Thyroid gland (tissue), 4 donors: ENCODE results near the gene LRMDA. TPM values are rescaled to one million over a fixed set of nuclear protein-coding genes. Genes with fewer than 3 reads are reported as not detected.

Source experiments
- DNase-seq, 2 donors: peaks; one replicate each; pipeline ENCODE4 v3.0.0-alpha.2; 2019
- H3K27ac ChIP-seq, 3 donors: fragments of 200-600 bp; sonication (generic); 1 replicate in 2 of 3; 2 replicates in 1 of 3; pipeline ENCODE4 v1.5.1; 2016 to 2019; ENCODE audit warnings: mild to moderate bottlenecking in 1 of 3, moderate library complexity in 1 of 3
- H3K27me3 ChIP-seq: fragments of 200-600 bp; sonication (generic); one replicate; pipeline ENCODE4 v1.5.1; 2019
- H3K36me3 ChIP-seq, 2 donors: fragments of 200-600 bp; sonication (generic); one replicate each; pipeline ENCODE4 v1.5.1; 2016 to 2019
- H3K4me1 ChIP-seq, 2 donors: fragments of 200-600 bp; sonication (generic); one replicate each; pipeline ENCODE4 v1.5.1; 2017 to 2019
- H3K4me3 ChIP-seq, 3 donors: fragments of 200-600 bp; sonication (generic); replicated peaks in 1 of 3; 1 replicate in 2 of 3; 2 replicates in 1 of 3; pipeline ENCODE4 v1.5.1; 2016; ENCODE audit warnings: mild to moderate bottlenecking in 1 of 3
- H3K9me3 ChIP-seq: fragments of 200-600 bp; sonication (generic); one replicate; pipeline ENCODE4 v1.5.1; 2017
- POLR2A ChIP-seq, 2 donors: fragments of 450-650 bp; IDR thresholded peaks; one replicate each; pipeline ENCODE4 v1.6.1; 2017; ENCODE audit warnings: antibody characterized with exemption in 2 of 2, mild to moderate bottlenecking in 2 of 2, moderate library complexity in 1 of 2
- WGBS, 2 donors: methylation state at CpG; one replicate each; pipeline ENCODE4 v1.1.5; 2017; 5-methylcytosine and 5-hydroxymethylcytosine counted together
- intact Hi-C: fragments of 100-400 bp; cut with DNase I; formaldehyde crosslinking; loops from one replicate; pipeline ENCODE4 v1.15.1; 2023
- total RNA-seq, 4 donors: library from RNA; depleted of rRNA; stranded (reverse); fragments of >200 nt; gene quantifications; one replicate each; pipeline ENCODE4 v1.2.3, GENCODE V29; 2016
- TF ChIP-seq, protein P1 (sequence below), 6 experiments: fragments of 200-600 bp in 3 of 6; fragments of 450-650 bp in 3 of 6; sonication (generic) in 3 of 6; IDR thresholded peaks; one replicate each; pipeline ENCODE4 v1.5.1; 2016 to 2019; ENCODE audit warnings: antibody characterized with exemption in 6 of 6, mild to moderate bottlenecking in 2 of 6, inconsistent platforms in 1 of 6, moderate library complexity in 1 of 6

The LRMDA gene
- total RNA-seq, 4 donors from 2014 or later: 16.5 to 31.7 (median 23.2) TPM

DNA sequence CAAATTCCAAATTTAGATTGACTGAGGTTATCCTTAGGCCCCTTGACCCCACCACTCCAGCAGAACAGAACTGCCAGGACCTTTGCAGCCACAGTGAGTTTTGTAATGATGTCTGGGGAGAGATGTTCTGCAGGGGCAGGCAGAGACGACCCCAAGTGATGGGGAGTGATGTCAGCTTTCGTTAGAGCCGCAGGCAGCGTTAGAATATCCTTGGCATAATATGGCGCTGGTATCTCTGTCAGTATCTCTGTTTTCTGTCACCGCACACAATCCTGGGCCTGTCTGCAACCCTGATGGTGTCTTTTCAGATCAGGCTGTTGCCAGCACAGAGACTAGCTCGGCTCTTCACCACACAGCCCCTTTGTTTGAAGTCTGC, 1122.6 kb downstream of the LRMDA start:
- WGBS, 2 donors: 89 to 91% methylated on average over 7 of the region's 7 CpGs
- H3K4me3 ChIP-seq: no peak overlapping the region
- intact Hi-C loops: no loop called here
- no peak overlapping the region for H3K27ac ChIP-seq
- H3K27me3 ChIP-seq: no peaks in the 10 kb centered on the region
- H3K36me3 ChIP-seq: no peaks in the 10 kb centered on the region
- no peaks in the 10 kb centered on the region for H3K9me3 ChIP-seq
- peaks cover 7 to 8% of the 10 kb centered on the region in 2 donors for H3K4me1 ChIP-seq
- DNase-seq: no peak
- no peak for TF ChIP-seq POLR2A (IDR thresholded peaks at IDR 0.05)
- TF ChIP-seq, protein P1, sequence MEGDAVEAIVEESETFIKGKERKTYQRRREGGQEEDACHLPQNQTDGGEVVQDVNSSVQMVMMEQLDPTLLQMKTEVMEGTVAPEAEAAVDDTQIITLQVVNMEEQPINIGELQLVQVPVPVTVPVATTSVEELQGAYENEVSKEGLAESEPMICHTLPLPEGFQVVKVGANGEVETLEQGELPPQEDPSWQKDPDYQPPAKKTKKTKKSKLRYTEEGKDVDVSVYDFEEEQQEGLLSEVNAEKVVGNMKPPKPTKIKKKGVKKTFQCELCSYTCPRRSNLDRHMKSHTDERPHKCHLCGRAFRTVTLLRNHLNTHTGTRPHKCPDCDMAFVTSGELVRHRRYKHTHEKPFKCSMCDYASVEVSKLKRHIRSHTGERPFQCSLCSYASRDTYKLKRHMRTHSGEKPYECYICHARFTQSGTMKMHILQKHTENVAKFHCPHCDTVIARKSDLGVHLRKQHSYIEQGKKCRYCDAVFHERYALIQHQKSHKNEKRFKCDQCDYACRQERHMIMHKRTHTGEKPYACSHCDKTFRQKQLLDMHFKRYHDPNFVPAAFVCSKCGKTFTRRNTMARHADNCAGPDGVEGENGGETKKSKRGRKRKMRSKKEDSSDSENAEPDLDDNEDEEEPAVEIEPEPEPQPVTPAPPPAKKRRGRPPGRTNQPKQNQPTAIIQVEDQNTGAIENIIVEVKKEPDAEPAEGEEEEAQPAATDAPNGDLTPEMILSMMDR (IDR thresholded peaks at IDR 0.05): no peak

DNA sequence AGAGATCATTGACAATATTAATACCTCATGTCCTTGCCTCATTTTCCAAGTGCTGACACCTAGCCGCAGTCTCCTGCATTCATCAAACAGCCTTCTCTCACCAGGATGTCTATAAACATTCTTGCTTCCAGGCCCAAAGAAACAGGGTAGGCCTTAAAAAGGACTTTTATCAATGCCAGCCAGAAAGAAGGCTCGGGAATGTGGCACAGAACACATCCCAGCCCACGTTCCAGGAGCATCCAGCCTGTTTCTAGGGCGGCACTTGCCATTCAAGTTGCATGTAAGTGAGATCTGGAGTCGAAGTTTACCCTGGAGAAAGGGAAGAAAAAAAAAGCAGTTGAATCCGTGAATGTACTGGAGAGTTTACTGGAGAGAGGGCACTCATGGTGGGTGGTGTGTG, 1123.1 kb downstream of the LRMDA start:
- Histone ChIP-seq H3K9me3 (no peaks in the 10 kb centered on the region), H3K4me1 (peaks cover 7 to 9% of the 10 kb centered on the region in 2 donors), H3K4me3 (no peak overlapping the region), H3K27ac (no peak overlapping the region), H3K36me3 (no peaks in the 10 kb centered on the region), H3K27me3 (no peaks in the 10 kb centered on the region)
- TF ChIP-seq, protein P1 (IDR thresholded peaks at IDR 0.05): no peak
- TF ChIP-seq POLR2A (IDR thresholded peaks at IDR 0.05): no peak
- DNase-seq: no peak
- intact Hi-C loops: no loop called here
- WGBS, 2 donors: 77 to 83% methylated on average over 6 of the region's 6 CpGs

- WGBS, 2 donors: 65% methylated on average over 2 of the region's 2 CpGs
- Histone ChIP-seq H3K4me3 (no peak overlapping the region), H3K9me3 (no peaks in the 10 kb centered on the region), H3K27ac (peak overlapping the region in 1 of 3 donors; percentile 0), H3K27me3 (no peaks in the 10 kb centered on the region), H3K4me1 (peaks cover 7 to 9% of the 10 kb centered on the region in 2 donors), H3K36me3 (no peaks in the 10 kb centered on the region)
- DNase-seq: no peak
- TF ChIP-seq, protein P1 (IDR thresholded peaks at IDR 0.05): no peak
- TF ChIP-seq POLR2A (IDR thresholded peaks at IDR 0.05): no peak
- intact Hi-C loops: no loop called here
Observed at GRCh38 chr10:76555067-76555670, 1123.7 kb downstream of the LRMDA start.

DNA sequence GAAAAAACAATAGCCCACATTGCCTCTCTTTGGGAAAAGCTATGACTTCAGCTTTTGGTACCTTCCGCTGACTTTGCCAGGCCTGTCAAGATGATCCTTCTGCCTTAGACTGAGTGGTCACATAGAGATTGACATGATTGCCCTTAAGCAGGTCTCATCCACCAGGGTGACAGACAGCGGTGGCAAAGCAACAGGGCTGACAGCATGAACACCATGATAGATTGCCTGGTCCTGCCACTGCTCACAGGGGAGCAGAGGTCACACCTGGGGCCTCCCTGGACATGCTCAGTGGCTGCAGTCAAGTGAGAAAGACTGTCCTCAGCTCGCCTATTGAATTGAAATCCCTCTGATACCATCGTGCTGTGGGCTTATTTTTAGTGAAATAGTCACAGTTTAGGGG, 1125.9 kb downstream of the LRMDA start:
- H3K4me1 ChIP-seq: peaks cover 7 to 9% of the 10 kb centered on the region in 2 donors
- DNase-seq: no peak
- H3K4me3 ChIP-seq: no peak overlapping the region
- no peaks in the 10 kb centered on the region for H3K36me3 ChIP-seq
- TF ChIP-seq, protein P1 (IDR thresholded peaks at IDR 0.05): no peak
- TF ChIP-seq POLR2A (IDR thresholded peaks at IDR 0.05): no peak
- WGBS, 2 donors: 85 to 91% methylated on average over 4 of the region's 4 CpGs
- intact Hi-C loops: no loop called here
- no peaks in the 10 kb centered on the region for H3K27me3 ChIP-seq
- H3K27ac ChIP-seq: no peak overlapping the region
- no peaks in the 10 kb centered on the region for H3K9me3 ChIP-seq

GRCh38 chr10:76558586-76558985, 1127.2 kb downstream of the LRMDA start:
- WGBS, 2 donors: 52 to 61% methylated on average over 1 of the region's 1 CpG
- DNase-seq: peak in 1 of 2 donors; percentile 30

More at GRCh38 chr10:76558586-76558985, 1127.2 kb downstream of the LRMDA start:
- Histone ChIP-seq H3K27ac (peak overlapping the region in 1 of 3 donors; percentile 18), H3K4me3 (no peak overlapping the region), H3K36me3 (no peaks in the 10 kb centered on the region), H3K9me3 (no peaks in the 10 kb centered on the region), H3K4me1 (peaks cover 7 to 9% of the 10 kb centered on the region in 2 donors), H3K27me3 (no peaks in the 10 kb centered on the region)
- TF ChIP-seq, protein P1 (IDR thresholded peaks at IDR 0.05): no peak
- no peak for TF ChIP-seq POLR2A (IDR thresholded peaks at IDR 0.05)
- intact Hi-C loops: no loop called here
